Esophagus squamous epithelium (tissue), 4 donors: ENCODE measurements around the gene ESR2.

Source experiments
- POLR2A ChIP-seq, 4 donors: fragments of 450-650 bp; IDR thresholded peaks; one replicate each; pipeline ENCODE4 v1.6.1; 2017; ENCODE audit warnings: antibody characterized with exemption in 4 of 4, mild to moderate bottlenecking in 4 of 4, moderate library complexity in 3 of 4
- TF ChIP-seq, protein P1 (sequence below), 6 experiments: fragments of 450-650 bp in 4 of 6; fragments of 200-600 bp in 2 of 6; sonication (generic) in 2 of 6; IDR thresholded peaks; one replicate each; pipeline ENCODE4 v1.5.1; 2016 to 2019; ENCODE audit warnings: antibody characterized with exemption in 6 of 6, mild to moderate bottlenecking in 4 of 6, moderate library complexity in 4 of 6

DNA sequence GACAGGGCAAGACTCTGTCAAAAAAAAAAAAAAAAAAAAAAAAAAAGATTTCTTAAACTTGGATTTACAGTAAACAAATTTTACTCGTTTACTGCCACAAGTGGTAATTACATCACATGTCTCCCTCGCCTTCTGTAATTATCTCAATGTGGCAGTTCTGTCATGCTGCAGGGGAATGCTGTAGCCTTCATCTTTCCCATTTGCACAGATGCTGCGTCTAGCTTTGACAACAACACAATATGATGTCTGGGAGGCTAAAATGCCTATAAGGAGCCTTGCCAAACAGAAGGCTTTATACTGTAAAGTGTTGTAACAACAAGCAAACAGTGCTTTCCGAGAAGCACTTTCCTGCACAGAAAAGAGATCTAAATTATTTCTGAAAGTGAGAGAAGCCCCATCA, 48.7 kb downstream of the ESR2 start:
- TF ChIP-seq, protein P1, sequence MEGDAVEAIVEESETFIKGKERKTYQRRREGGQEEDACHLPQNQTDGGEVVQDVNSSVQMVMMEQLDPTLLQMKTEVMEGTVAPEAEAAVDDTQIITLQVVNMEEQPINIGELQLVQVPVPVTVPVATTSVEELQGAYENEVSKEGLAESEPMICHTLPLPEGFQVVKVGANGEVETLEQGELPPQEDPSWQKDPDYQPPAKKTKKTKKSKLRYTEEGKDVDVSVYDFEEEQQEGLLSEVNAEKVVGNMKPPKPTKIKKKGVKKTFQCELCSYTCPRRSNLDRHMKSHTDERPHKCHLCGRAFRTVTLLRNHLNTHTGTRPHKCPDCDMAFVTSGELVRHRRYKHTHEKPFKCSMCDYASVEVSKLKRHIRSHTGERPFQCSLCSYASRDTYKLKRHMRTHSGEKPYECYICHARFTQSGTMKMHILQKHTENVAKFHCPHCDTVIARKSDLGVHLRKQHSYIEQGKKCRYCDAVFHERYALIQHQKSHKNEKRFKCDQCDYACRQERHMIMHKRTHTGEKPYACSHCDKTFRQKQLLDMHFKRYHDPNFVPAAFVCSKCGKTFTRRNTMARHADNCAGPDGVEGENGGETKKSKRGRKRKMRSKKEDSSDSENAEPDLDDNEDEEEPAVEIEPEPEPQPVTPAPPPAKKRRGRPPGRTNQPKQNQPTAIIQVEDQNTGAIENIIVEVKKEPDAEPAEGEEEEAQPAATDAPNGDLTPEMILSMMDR (IDR thresholded peaks at IDR 0.05): no peak
- TF ChIP-seq POLR2A (IDR thresholded peaks at IDR 0.05): no peak
